Placental pericyte (primary cell): Measurements from ENCODE around the gene TRAPPC2. TPM values are rescaled to one million over a fixed set of nuclear protein-coding genes. Genes with fewer than 3 reads are reported as not detected.

Experiments
- total RNA-seq: library from RNA; depleted of rRNA; stranded (reverse); fragments of >200 nt; gene quantifications from 2 replicates; pipeline ENCODE4 v1.2.3, GENCODE V29; 2012

The TRAPPC2 gene
- 10.7 and 14.9 TPM in 2 replicates for total RNA-seq

DNA sequence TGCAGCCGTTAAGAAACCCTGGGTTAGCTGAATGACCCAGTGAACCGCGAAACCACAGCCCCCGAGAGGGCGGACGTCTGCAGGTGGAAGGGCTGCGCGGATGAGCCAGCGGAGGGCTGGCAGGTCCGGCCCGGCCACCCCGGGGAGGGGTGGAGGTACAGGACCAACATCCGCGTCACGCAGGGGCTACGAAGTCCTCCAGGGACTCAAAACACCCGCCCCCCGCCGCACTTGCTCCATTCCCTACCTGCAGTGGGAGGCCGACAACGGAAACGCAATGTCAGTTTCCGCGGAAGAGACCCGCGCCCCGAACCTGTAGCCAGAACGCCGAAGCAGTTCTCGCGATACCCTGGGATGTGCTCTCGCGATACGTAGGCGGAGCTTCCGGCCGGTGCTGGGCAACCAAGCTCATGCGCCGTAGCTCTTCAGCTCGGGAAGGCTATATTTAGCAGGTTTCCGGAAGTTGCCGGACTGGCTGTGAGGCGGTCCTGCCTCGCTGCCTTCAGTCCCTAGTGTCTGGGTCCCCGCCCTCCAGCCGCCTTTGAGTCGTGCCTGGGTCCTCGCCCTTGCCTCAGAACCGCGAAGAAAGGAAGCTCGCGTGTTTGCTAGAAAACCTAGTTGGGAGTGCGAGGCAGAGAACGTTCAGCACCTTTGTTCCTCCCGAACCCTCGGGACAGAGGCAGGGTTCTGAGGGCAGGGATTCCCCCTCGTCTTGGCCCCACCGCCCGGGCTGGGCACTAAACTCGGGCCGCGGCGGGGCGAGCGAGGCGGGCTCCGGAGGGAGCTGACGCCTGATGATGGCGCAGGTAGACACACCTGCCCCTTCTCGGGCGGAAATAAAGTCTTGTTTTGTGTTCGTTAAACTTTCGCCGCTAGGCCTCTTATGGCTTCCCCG lies at the start of gene TRAPPC2, which contains the start of gene OFD1:
TRAPPC2 (minus strand) TSS at position 343 of the 895 bp plus-strand sequence. CDS start 14,657 bp downstream, outside the sequence.
OFD1 (plus strand) TSS at position 471 of the 895 bp plus-strand sequence; CDS start at position 795, 324 bp downstream.

DNA sequence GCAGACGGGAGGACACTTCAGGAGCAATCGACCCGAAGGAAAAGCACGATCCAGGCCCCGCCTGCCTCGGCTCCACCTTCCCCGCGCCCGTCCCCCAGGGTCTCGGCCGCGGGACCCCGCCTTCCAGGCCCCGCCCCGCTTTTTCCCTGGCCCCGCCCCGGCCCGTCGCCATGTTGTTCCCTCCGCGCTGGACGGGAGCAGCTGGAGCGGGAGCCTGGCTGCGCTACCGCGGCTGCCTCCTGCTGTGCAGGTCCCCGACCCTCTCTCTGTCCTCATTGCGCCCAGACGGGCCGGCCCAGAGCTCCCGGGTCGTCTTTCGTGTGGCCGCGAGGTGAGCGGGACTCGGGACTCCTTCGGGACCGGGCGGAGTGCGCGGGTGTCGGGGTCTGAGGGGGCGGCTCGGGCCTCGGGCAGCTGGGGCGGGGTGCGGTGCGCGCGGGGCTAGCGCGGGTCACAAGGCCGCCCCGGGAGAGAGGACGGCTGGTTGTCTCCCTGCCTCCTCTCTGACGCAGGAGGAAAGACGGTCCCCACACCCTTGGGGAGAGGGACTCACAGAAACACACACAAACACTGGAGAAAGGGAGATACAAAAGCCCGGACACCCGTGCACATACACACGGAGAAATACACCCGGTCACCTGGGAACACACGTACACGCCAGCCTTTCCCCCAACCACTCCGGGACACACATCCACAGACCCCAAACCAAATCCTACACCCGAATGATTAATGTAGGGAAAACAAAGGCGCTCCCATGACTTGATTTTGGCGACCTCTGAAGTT lies 45.3 kb downstream of the TRAPPC2 start, which contains the start of gene RAB9A:
RAB9A (plus strand) TSS at position 171 of the 783 bp plus-strand sequence. CDS start 19,619 bp downstream, outside the sequence.

Other genes with a start within 250 kb of the TRAPPC2 start
- 7.7 TPM in 1 of 2 replicates, not detected in the other for gene EGFL6, start 165.0 kb downstream of the TRAPPC2 start, total RNA-seq
- 1.7 and 3.3 TPM in 2 replicates for gene TCEANC, start 81.5 kb downstream of the TRAPPC2 start, total RNA-seq
- gene RAB9A, start 45.5 kb downstream of the TRAPPC2 start, total RNA-seq, result 20.9 and 39.8 TPM in 2 replicates
- 8.6 and 9.6 TPM in 2 replicates for gene OFD1, start 128 bp upstream of the TRAPPC2 start, total RNA-seq
- gene GPM6B, start 82.5 kb upstream of the TRAPPC2 start, total RNA-seq, result 0.14 TPM in 1 of 2 replicates, not detected in the other